Body of pancreas (tissue), 4 donors: ENCODE results near the gene ROPN1B.
"Not testable (repeated sequence)": the region's sequence is repeated elsewhere in the genome, so short reads cannot be mapped to it uniquely, and the experiment has no call there.

ENCODE experiments used
- CTCF ChIP-seq, 7 experiments: fragments of 450-650 bp in 4 of 7; fragments of 200-600 bp in 3 of 7; sonication (generic) in 3 of 7; IDR thresholded peaks; one replicate each; pipeline ENCODE4 v1.5.1; 2016 to 2019; ENCODE audit warnings: antibody characterized with exemption in 7 of 7
- POLR2A ChIP-seq, 3 donors: fragments of 450-650 bp; IDR thresholded peaks; one replicate each; pipeline ENCODE4 v1.6.1; 2016; ENCODE audit warnings: antibody characterized with exemption in 3 of 3, mild to moderate bottlenecking in 2 of 3

- not testable (repeated sequence) for TF ChIP-seq POLR2A, CTCF (IDR thresholded peaks at IDR 0.05)
Measured at GRCh38 chr3:125923324-125924115, 45.5 kb upstream of the ROPN1B start.
